Activated CD4-positive, alpha-beta T cell treated with anti-CD3 and anti-CD28 coated beads, Interleukin-2, amount 10 ng/mL, durations not matched to agents 24 days and 14 days (primary cell): ENCODE measurements around the gene SIM2. TPM values are rescaled to one million over a fixed set of nuclear protein-coding genes. Genes with fewer than 3 reads are reported as not detected.

Experiments
- DNase-seq: peaks from one replicate; pipeline ENCODE4 v3.0.0; 2022
- H3K27ac Mint-ChIP-seq: one replicate; pipeline ENCODE4 v1.8.0; 2022; ENCODE audit warnings: mild to moderate bottlenecking, mixed read lengths
- H3K27me3 Mint-ChIP-seq: one replicate; pipeline ENCODE4 v1.8.0; 2022; ENCODE audit warnings: mixed read lengths
- H3K36me3 Mint-ChIP-seq: one replicate; pipeline ENCODE4 v1.8.0; 2022; ENCODE audit warnings: low read depth, mild to moderate bottlenecking, mixed read lengths
- H3K4me1 Mint-ChIP-seq: one replicate; pipeline ENCODE4 v1.8.0; 2021; ENCODE audit warnings: mixed read lengths
- H3K4me3 Mint-ChIP-seq: one replicate; pipeline ENCODE4 v1.8.0; 2022; ENCODE audit warnings: mild to moderate bottlenecking, moderate library complexity, mixed read lengths
- H3K9me3 Mint-ChIP-seq: one replicate; pipeline ENCODE4 v1.8.0; 2021; ENCODE audit warnings: mixed read lengths
- intact Hi-C: fragments of 100-400 bp; cut with micrococcal nuclease; formaldehyde crosslinking; loops from one replicate; pipeline ENCODE4 v1.15.1; 2023
- total RNA-seq: library from RNA; stranded (reverse); gene quantifications from 2 replicates; pipeline ENCODE4 v1.2.3, GENCODE V29; 2022

Gene SIM2
- total RNA-seq, 1 donor from 2014 or later: 0.21 TPM

- DNase-seq: no peak
- H3K36me3 Mint-ChIP-seq: no peaks in the 10 kb centered on the region
- H3K4me3 Mint-ChIP-seq: no peak overlapping the region
- no peaks in the 10 kb centered on the region for H3K9me3 Mint-ChIP-seq
- no peaks in the 10 kb centered on the region for H3K4me1 Mint-ChIP-seq
- H3K27ac Mint-ChIP-seq: no peak overlapping the region
- intact Hi-C loops: no loop called here
- H3K27me3 Mint-ChIP-seq: peaks cover 3% of the 10 kb centered on the region
Observed at GRCh38 chr21:36735201-36735515, 36.2 kb downstream of the SIM2 start.

- DNase-seq: no peak
- no peaks in the 10 kb centered on the region for H3K36me3 Mint-ChIP-seq
- no peak overlapping the region for H3K27ac Mint-ChIP-seq
- no peaks in the 10 kb centered on the region for H3K9me3 Mint-ChIP-seq
- intact Hi-C loops: no loop called here
- no peak overlapping the region for H3K4me3 Mint-ChIP-seq
- no peaks in the 10 kb centered on the region for H3K4me1 Mint-ChIP-seq
- peaks cover 3% of the 10 kb centered on the region for H3K27me3 Mint-ChIP-seq
Observed at GRCh38 chr21:36735724-36736320, 36.9 kb downstream of the SIM2 start.

- no peaks in the 10 kb centered on the region for H3K36me3 Mint-ChIP-seq
- DNase-seq: no peak
- H3K27ac Mint-ChIP-seq: no peak overlapping the region
- H3K27me3 Mint-ChIP-seq: peaks cover 10% of the 10 kb centered on the region
- no peaks in the 10 kb centered on the region for H3K9me3 Mint-ChIP-seq
- H3K4me1 Mint-ChIP-seq: no peaks in the 10 kb centered on the region
- no peak overlapping the region for H3K4me3 Mint-ChIP-seq
- intact Hi-C loops: no loop called here
Observed at GRCh38 chr21:36738489-36739126, 39.7 kb downstream of the SIM2 start.

- no peaks in the 10 kb centered on the region for H3K36me3 Mint-ChIP-seq
- no peaks in the 10 kb centered on the region for H3K9me3 Mint-ChIP-seq
- no peaks in the 10 kb centered on the region for H3K4me1 Mint-ChIP-seq
- no peak overlapping the region for H3K27ac Mint-ChIP-seq
- peaks cover 27% of the 10 kb centered on the region for H3K27me3 Mint-ChIP-seq
- no peak for DNase-seq
- intact Hi-C loops: loop anchor here (10.0 kb wide), 1 partner anchor 183 kb away; no protein-coding TSS in a partner anchor
- no peak overlapping the region for H3K4me3 Mint-ChIP-seq
Observed at GRCh38 chr21:36741506-36741905, 42.6 kb downstream of the SIM2 start.

- Mint-ChIP-seq H3K27ac (no peak overlapping the region), H3K9me3 (no peaks in the 10 kb centered on the region), H3K27me3 (peaks cover 35% of the 10 kb centered on the region), H3K4me3 (no peak overlapping the region), H3K36me3 (no peaks in the 10 kb centered on the region), H3K4me1 (no peaks in the 10 kb centered on the region)
- DNase-seq: no peak
- intact Hi-C loops: loop anchor here (10.0 kb wide), 1 partner anchor 182 kb away; no protein-coding TSS in a partner anchor
Observed at GRCh38 chr21:36743008-36743407, 44.1 kb downstream of the SIM2 start.

- no peak for DNase-seq
- H3K36me3 Mint-ChIP-seq: no peaks in the 10 kb centered on the region
- H3K27me3 Mint-ChIP-seq: peaks cover 38% of the 10 kb centered on the region
- no peak overlapping the region for H3K4me3 Mint-ChIP-seq
- no peak overlapping the region for H3K27ac Mint-ChIP-seq
- no peaks in the 10 kb centered on the region for H3K9me3 Mint-ChIP-seq
- intact Hi-C loops: loop anchor here (10.0 kb wide), 1 partner anchor 181 kb away; no protein-coding TSS in a partner anchor
- no peaks in the 10 kb centered on the region for H3K4me1 Mint-ChIP-seq
Observed at GRCh38 chr21:36743446-36743845, 44.5 kb downstream of the SIM2 start.

GRCh38 chr21:36744190-36744559, 45.3 kb downstream of the SIM2 start:
- H3K27ac Mint-ChIP-seq: no peak overlapping the region

GRCh38 chr21:36744560-36745231, 45.8 kb downstream of the SIM2 start:
- Mint-ChIP-seq H3K4me1 (no peaks in the 10 kb centered on the region), H3K9me3 (no peaks in the 10 kb centered on the region), H3K27me3 (peaks cover 48% of the 10 kb centered on the region), H3K27ac (no peak overlapping the region), H3K36me3 (no peaks in the 10 kb centered on the region), H3K4me3 (no peak overlapping the region)
- no peak for DNase-seq
- intact Hi-C loops: loop anchor here (10.0 kb wide), 1 partner anchor 180 kb away; no protein-coding TSS in a partner anchor

More at GRCh38 chr21:36744190-36744559, 45.3 kb downstream of the SIM2 start:
- no peaks in the 10 kb centered on the region for H3K4me1 Mint-ChIP-seq
- no peak for DNase-seq
- H3K27me3 Mint-ChIP-seq: peaks cover 43% of the 10 kb centered on the region
- H3K9me3 Mint-ChIP-seq: no peaks in the 10 kb centered on the region
- intact Hi-C loops: loop anchor here (10.0 kb wide), 1 partner anchor 181 kb away; no protein-coding TSS in a partner anchor
- no peak overlapping the region for H3K4me3 Mint-ChIP-seq
- H3K36me3 Mint-ChIP-seq: no peaks in the 10 kb centered on the region

- intact Hi-C loops: loop anchor here (10.0 kb wide), 1 partner anchor 179 kb away; no protein-coding TSS in a partner anchor
- no peaks in the 10 kb centered on the region for H3K4me1 Mint-ChIP-seq
- no peaks in the 10 kb centered on the region for H3K9me3 Mint-ChIP-seq
- no peaks in the 10 kb centered on the region for H3K36me3 Mint-ChIP-seq
- no peak for DNase-seq
- no peak overlapping the region for H3K27ac Mint-ChIP-seq
- no peak overlapping the region for H3K4me3 Mint-ChIP-seq
- peaks cover 54% of the 10 kb centered on the region for H3K27me3 Mint-ChIP-seq
Observed at GRCh38 chr21:36745459-36745858, 46.5 kb downstream of the SIM2 start.

- H3K4me1 Mint-ChIP-seq: no peaks in the 10 kb centered on the region
- H3K36me3 Mint-ChIP-seq: no peaks in the 10 kb centered on the region
- no peaks in the 10 kb centered on the region for H3K9me3 Mint-ChIP-seq
- no peak for DNase-seq
- peak overlapping the region; percentile 47 for H3K4me3 Mint-ChIP-seq
- intact Hi-C loops: loop anchor here (10.0 kb wide), 1 partner anchor 178 kb away; no protein-coding TSS in a partner anchor
- peaks cover 55% of the 10 kb centered on the region for H3K27me3 Mint-ChIP-seq
- no peak overlapping the region for H3K27ac Mint-ChIP-seq
Observed at GRCh38 chr21:36747041-36747814, 48.3 kb downstream of the SIM2 start.

- Mint-ChIP-seq H3K9me3 (no peaks in the 10 kb centered on the region), H3K36me3 (no peaks in the 10 kb centered on the region), H3K4me3 (no peak overlapping the region), H3K27me3 (peaks cover 55% of the 10 kb centered on the region), H3K27ac (no peak overlapping the region), H3K4me1 (no peaks in the 10 kb centered on the region)
- intact Hi-C loops: loop anchor here (10.0 kb wide), 1 partner anchor 177 kb away; no protein-coding TSS in a partner anchor
- DNase-seq: peak; percentile 79
Observed at GRCh38 chr21:36747815-36748383, 49.0 kb downstream of the SIM2 start.

GRCh38 chr21:36749935-36750575, 51.1 kb downstream of the SIM2 start:
- Mint-ChIP-seq H3K36me3 (no peaks in the 10 kb centered on the region), H3K4me3 (no peak overlapping the region), H3K9me3 (no peaks in the 10 kb centered on the region), H3K27ac (no peak overlapping the region), H3K27me3 (peaks cover 42% of the 10 kb centered on the region), H3K4me1 (no peaks in the 10 kb centered on the region)
- intact Hi-C loops: loop anchor here (10.0 kb wide), 1 partner anchor 175 kb away; no protein-coding TSS in a partner anchor
- no peak for DNase-seq

GRCh38 chr21:36750576-36750959, 51.7 kb downstream of the SIM2 start:
- Mint-ChIP-seq H3K4me3 (no peak overlapping the region), H3K36me3 (no peaks in the 10 kb centered on the region), H3K4me1 (no peaks in the 10 kb centered on the region), H3K9me3 (no peaks in the 10 kb centered on the region), H3K27me3 (peaks cover 38% of the 10 kb centered on the region), H3K27ac (no peak overlapping the region)
- intact Hi-C loops: no loop called here
- DNase-seq: no peak
